ENCODE results near the gene SLC48A1. TPM values are rescaled to one million over a fixed set of nuclear protein-coding genes. Genes with fewer than 3 reads are reported as not detected.
A peak's percentile ranks its signal among the peaks of the same experiment; 100 is the strongest.
"Not testable (repeated sequence)": the region's sequence is repeated elsewhere in the genome, so short reads cannot be mapped to it uniquely, and the experiment has no call there.

The SLC48A1 gene
- total RNA-seq, 1 experiment from 2014 or later = 7.2 TPM

DNA sequence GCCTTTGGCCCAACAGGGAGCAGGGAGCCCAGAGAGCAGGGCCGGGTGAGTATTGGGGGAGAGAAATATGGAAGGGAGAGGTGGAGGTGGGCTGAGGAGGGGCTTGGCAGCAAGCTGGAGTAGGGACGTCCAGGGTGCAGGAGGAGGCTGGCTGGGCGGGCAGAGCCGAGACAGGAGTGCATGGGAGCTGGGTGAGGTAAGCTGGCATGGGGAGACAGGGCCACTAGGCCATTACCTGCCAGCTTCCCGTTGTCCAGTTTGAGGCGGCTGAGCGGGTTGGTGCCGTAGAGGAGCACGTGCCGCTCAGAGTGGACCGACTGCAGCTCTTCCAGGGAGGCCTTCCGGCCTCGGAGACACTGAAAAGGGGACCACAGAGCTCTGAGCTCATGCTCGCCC, 18.3 kb downstream of the SLC48A1 start:
- no peak for DNase-seq (ENCODE audit: low read depth)

DNA sequence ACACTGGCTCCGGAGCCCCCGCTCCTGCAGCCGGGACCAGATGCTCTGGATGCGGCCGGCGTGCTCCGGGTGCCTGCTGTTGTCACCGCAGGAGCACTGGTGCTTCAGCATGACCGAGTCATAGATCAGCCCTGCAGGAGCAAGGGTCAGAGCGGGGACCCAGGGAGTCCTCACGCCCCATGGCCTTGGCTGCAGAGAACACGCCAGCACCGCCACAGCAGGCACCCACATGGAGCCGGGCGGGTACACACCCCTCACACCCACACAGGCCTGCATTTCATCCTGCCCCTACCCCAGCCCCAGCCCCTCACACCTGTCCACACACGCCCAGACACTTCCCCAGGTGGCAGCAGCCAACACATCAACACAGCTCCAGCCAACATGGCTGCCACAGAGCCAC, 18.8 kb downstream of the SLC48A1 start:
- DNase-seq (ENCODE audit: low read depth) = no peak

- no peak for DNase-seq (ENCODE audit: low read depth)
Measured at GRCh38 chr12:47793015-47793681, 20.1 kb downstream of the SLC48A1 start.

GRCh38 chr12:47794679-47795078, 21.6 kb downstream of the SLC48A1 start:
- DNase-seq (ENCODE audit: low read depth) = no peak

GRCh38 chr12:47795121-47795813, 22.2 kb downstream of the SLC48A1 start:
- no peak for DNase-seq (ENCODE audit: low read depth)

DNA sequence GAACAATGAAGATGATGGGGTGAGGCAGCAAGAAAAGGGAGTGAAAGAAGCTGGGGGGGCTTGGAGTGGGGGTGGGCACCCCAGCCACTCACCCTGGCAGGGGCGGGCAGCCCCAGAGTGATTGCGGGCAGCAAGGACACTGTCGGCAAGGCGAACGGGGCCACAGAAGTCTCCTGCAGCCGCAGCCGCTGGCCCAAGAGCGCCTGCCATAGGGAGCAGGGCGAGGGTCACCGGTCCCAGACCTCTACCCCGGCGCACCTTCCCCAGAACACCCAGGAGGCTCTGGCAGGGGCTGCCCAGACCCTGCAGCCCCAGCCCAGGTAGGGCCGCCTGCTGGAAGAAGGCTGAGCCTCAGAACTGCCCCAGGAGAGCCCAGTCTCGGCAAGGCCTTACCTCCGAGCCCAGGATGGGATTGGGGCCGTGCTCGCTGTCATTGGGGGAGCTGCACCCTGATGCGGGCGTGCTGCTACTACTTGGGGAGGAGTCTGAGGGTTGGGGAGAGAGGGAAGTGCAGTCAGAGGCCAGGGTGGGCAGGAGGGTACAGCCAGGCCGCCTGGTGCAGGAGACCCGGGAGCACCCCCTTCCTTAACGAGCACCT, 22.9 kb downstream of the SLC48A1 start:
- DNase-seq (ENCODE audit: low read depth) = no peak

DNA sequence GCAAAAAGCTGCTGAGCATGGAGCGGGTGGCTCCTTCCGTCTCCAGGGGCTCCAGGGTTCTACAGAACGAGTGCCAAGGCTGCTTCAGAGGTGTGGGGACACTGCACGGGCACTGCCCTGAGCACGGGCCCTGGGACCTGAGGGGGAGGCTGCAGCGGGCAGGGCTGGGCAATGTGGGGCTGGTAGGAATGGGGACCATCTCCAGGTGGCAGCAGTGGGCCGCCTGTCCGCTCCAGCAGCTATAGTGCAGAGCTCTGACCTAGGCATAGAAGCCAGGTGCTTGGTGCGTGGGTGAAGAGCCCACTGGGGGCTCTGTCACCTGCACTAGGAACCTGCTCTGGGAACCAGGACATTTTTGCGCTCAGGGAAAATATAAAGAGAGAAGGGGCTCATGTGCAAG, 24.4 kb downstream of the SLC48A1 start:
- DNase-seq (ENCODE audit: low read depth) = no peak

DNA sequence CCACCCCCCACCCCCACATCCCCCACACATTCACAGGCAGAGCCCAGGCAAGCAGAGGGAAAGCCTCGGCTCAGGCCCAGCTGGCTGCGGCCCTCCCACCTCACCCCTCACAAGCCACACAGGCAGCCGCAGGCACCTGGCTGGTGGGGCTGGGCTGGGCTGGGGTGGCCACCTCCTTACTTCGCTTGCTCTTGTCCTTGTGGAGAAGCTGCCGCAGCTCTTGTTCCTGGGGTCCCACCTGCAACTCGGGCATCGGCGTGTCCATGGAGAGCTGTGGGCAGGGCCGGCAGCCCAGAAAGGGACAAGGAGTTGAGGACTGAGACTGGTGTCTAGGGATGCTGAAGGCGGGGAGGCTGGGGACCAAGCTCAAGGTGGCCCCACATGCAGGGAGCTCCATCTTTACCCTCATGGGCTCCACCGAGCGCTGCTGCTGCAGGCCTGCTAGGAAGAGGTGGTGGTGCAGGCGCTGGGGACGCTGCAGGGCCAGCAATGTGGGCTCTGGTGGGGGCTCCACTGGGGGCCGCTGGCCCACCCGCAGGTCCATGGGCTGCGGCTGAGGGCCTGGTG, 25.4 kb downstream of the SLC48A1 start:
- DNase-seq (ENCODE audit: low read depth) = no peak

DNA sequence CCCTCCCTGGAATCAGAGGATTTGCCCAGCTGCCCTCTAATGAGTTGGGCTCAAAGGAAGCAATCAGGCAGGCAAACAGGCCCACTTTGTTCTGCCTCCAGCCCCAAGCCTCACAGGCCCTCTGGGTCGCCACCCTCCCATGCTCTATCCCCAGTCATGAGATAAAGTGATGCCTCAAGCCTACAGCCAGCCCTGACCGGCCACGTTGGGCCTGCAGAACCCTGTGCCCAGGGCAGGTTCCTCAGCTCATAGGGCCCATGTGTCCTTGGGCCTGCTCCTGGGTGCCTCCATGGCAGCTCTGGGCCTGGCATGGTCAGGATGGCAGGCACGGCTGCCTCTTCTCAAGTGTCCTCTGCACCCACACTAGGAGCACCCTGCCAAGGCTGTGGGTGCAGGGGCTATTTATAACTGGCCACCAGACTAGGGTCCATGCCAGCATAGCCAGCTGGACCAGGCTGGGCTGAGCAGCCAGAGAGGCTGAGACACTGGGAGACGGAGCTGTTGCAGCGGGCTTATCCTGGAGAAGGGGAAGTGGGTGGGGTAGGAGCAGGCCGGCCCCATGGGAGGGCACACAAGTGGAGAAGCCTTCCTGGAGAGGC, 26.4 kb downstream of the SLC48A1 start:
- no peak for DNase-seq (ENCODE audit: low read depth)

DNA sequence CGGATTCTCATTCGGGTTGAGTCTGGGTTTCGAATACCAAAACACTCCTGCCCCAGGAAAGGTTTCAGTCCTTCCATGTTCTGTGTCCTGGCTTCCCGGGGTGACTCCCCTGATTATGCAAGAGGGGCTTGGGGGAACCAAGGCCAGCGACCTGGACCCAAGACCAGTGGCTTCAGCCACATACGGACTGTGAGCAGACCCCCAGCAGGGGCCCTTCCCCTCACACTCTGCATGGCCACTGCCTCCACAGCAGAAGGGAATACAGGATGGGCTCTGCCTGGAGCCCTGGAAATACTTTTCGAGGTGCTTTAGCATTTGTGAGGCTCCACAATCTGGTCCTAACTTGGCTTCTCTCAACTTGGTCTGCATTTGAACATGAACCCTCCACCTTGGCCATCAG, 27.5 kb downstream of the SLC48A1 start:
- no peak for DNase-seq (ENCODE audit: low read depth)

- no peak for DNase-seq (ENCODE audit: low read depth)
Measured at GRCh38 chr12:47801170-47801903, 28.3 kb downstream of the SLC48A1 start.

DNA sequence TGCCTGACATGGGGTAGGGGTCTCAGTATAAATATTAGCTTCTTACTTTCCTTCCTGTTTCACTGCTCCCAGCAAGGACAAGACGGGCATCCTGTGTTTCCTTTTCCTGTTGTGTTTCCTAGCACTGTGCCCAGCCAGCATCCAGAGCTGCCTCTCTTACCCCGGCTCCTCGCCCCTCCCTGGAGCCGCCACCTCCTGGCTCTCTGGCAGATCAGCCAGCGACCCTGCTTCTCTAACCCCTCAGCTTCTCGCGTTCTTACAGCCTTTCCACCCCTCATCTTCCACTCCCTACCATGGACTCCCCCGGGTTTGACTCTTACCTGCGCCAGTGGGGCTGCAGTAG, 28.8 kb downstream of the SLC48A1 start:
- DNase-seq (ENCODE audit: low read depth) = no peak

DNA sequence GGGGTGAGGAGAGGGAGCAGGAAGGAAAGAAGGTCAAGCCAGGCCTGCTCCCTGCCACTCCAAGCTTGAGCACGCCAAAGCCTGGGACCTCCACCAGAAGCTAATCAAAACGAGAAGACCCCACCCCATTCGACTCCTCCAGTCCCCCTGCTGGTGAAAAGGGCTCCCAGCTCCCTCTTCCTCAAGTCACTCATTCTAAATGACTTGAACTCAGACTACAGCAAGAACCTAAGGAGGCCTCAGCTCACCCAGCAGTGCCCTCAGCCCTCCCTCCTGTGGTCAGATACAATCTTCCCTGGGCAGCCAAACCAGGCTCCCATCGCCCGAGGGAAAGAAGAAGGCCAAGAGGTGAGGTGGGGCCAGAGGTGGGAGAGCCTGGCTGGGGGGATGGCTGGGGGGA, 29.3 kb downstream of the SLC48A1 start:
- peak; percentile 50 for DNase-seq (ENCODE audit: low read depth)

DNA sequence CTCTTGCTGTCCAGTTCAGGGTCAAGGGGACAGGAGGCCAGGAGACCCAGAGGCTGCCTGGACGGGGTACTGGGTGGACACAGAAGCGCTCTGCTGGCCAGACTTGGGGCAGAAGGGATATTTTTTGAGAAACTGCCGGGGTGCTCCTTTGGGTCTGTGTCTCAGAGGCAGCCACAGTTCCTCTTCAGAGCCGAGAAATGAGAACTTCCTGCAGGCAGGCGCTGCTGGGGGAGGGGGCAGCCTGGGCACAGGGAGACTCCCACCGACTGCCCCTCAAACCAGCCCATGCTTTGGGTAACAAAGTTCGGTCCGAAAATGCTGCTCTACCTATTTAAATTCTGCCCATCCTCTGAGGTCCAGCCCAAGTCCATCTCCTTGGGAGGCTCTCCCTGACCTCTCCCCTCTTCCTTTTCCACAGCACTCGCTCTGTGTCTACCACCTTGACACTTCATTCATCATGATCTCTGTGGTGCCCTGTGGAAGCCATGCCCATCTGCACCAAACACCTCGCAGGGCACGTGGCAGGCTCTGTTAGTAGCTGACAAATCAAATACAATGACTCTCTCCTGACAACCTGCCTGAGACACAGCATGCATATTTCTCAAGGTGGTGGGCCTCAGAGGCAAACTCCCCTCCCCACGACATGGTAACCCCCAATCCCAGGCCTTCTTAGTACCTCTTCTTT, 30.3 kb downstream of the SLC48A1 start:
- no peak for DNase-seq (ENCODE audit: low read depth)

DNA sequence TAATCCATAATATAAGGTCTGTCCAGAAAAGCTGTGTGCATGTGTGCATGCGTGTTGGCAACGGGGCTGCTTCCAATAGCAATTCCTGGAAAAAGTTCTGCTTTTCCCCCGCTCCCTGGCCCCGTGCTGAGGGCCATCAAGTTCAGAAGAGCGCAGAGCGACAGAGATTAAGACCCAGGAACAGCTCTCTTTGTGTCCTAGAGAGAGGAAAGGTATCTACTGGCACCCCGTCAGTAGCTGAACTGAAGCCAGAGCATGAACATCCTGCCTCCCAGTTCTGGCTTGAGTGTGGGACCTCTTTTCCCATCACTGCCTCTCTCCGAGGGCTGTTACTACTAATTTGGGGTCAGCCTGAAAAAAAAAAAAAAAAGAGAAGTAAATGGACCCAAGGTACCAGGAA, 31.1 kb downstream of the SLC48A1 start:
- DNase-seq (ENCODE audit: low read depth) = no peak

GRCh38 chr12:47805417-47805816, 32.4 kb downstream of the SLC48A1 start:
- no peak for DNase-seq (ENCODE audit: low read depth)

DNA sequence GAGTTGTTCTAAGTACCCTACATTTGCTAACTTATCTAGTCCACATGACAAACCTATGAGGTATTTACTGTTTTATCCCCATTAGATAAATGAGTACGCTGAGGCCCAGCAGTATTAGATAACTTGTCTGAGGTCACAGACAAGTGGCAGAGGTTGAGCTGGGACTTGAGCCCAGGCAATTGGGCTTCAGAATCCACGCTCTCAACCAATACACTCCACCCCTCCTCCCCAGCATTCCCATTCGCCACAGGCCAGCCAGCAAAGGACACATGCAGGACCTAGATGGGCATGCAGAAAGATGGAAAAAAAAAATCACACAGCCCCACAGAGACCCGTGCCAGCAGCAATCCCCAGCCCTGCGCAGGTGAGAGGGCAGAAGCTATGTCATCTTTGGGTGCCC, 34.3 kb downstream of the SLC48A1 start:
- no peak for DNase-seq (ENCODE audit: low read depth)

GRCh38 chr12:47808050-47808449, 35.0 kb downstream of the SLC48A1 start:
- DNase-seq (ENCODE audit: low read depth) = peak; percentile 72

DNA sequence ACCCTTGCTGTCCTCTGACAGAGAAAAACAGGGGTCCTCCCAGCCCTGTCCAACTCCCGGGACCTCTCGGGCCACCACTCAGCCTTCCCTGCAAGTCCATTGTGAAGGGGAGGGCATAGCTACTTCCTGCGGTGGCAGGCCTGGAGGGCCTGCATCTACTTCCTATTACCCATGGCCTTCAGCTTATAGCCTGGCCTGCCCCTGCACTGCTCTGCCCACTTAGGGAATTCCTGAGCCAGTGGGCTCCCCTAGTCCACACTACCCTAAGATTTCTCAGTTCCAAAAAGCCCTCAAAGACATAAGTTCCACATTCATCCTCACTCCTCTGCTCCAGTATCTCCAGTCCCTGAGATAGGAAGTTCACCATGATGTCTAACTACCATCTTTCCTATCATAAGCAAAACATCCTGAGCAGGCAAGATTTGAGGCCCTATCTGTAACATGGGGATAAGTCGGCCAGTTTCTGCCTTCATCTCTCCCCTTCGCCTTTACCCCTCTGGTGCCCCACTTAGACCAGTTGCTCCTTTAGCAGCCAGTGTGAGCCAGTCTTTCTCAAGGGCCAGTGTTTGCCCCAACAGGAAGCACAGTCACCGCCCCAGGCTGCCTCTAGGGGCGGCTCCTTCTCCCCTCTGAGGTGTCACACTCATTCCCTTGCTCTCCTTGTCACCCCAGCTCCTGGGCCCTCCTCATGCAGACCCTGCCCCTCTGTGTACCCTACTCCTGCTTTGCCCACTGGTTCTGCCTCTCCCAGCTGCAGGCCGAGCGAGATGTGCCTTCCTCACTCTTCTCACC, 35.7 kb downstream of the SLC48A1 start:
- peak; percentile 38 for DNase-seq (ENCODE audit: low read depth)

GRCh38 chr12:47809518-47809917, 36.5 kb downstream of the SLC48A1 start:
- DNase-seq (ENCODE audit: low read depth) = not testable (repeated sequence)

DNA sequence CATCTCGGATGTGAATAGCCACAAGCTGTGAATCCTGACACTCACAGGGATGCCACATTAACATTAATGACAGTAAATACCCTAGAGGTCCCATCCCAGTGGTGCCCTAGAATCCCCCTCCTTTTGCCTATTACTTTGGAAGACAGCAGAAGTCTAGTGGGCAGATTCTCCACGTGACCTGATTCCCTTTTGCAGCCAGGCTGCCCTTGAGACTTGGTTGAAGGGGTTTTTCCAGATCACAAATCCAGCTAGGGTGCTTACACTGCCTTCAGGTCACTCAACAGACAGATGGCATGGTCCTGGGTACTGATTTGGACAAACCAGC, 38.0 kb downstream of the SLC48A1 start:
- DNase-seq (ENCODE audit: low read depth) = no peak

Measured in RPMI7951 (cell line).